Esophagus muscularis mucosa (tissue), 2 donors: ENCODE measurements around the gene CD68.

Source experiments
- EP300 ChIP-seq: sonication (generic); formaldehyde crosslinking; IDR thresholded peaks from one replicate; pipeline ENCODE4 v1.6.1; 2017; ENCODE audit warnings: antibody characterized with exemption
- POLR2A ChIP-seq: fragments of 450-650 bp; IDR thresholded peaks from one replicate; pipeline ENCODE4 v1.6.1; 2017; ENCODE audit warnings: antibody characterized with exemption, moderate library complexity, mild to moderate bottlenecking, low read depth

- TF ChIP-seq POLR2A, result no peak
- no peak for TF ChIP-seq EP300
These were observed 1.9 kb upstream of the CD68 start for GRCh38 chr17:7577327-7578199.
